GM12878 (cell line): ENCODE data around the gene MPEG1. TPM values are rescaled to one million over a fixed set of nuclear protein-coding genes. Genes with fewer than 3 reads are reported as not detected.

Experiments
- ATAC-seq: fragments of 200-7000 bp; cut with Tn5 transposase; 3 replicates; pipeline ENCODE4 v1.9.1; 2020; ENCODE audit warnings: mild to moderate bottlenecking, moderate library complexity
- BruUV-seq: library from RNA; stranded (reverse); fragments of 400-500 nt; replicated peaks from 2 replicates; lab custom pipeline; 2021; lab: Mats Ljungman, UMichigan
- CTCF ChIA-PET: fragments of 300-600 bp; sonication (Branson Sonifier 250); formaldehyde crosslinking; extraction: SDS; loops from one replicate; lab custom pipeline; 2021; ENCODE audit warnings: inconsistent platforms; lab: Yijun Ruan, JAX
- POLR2A ChIA-PET: fragments of 350-600 bp; formaldehyde crosslinking; extraction: SDS; loops from one replicate; lab custom pipeline; 2021; ENCODE audit warnings: inconsistent platforms; lab: Charles Lee
- RAD21 ChIA-PET: fragments of 300-600 bp; sonication (Branson Sonifier 250); formaldehyde crosslinking; loops from one replicate; lab custom pipeline; 2023; ENCODE audit warnings: antibody characterized with exemption; ENCODE audit not compliant: unreplicated experiment; lab: Charles Lee
- SMC1A ChIA-PET: fragments of 300-600 bp; sonication (Branson Sonifier 250); formaldehyde crosslinking; loops from one replicate; lab custom pipeline; 2023; ENCODE audit not compliant: unreplicated experiment, uncharacterized antibody; lab: Charles Lee
- DNase-seq: peaks from one replicate; pipeline ENCODE4 v3.0.0-alpha.2; 2011; ENCODE audit warnings: low read depth, low spot score
- FAIRE-seq: peaks from 3 replicates; lab custom pipeline; 2011; peaks lifted over from hg19 to GRCh38; lab: Jason Lieb, UNC
- H2AFZ ChIP-seq: 2 replicates; pipeline ENCODE4 v1.6.0; 2011; ENCODE audit warnings: low read depth, low read length, control low read depth; ENCODE audit not compliant: control insufficient read depth
- H3K27ac ChIP-seq: 2 replicates; pipeline ENCODE4 v1.5.1; 2011; ENCODE audit warnings: control low read depth; ENCODE audit not compliant: control insufficient read depth, insufficient read depth
- H3K27me3 ChIP-seq, 2 experiments: replicated peaks in 1 of 2; 2 replicates each; pipeline versions ENCODE4 v1.6.0 to v1.6.1; 2011; ENCODE audit warnings: low read length in 1 of 2; ENCODE audit not compliant: control insufficient read depth in 2 of 2, insufficient read depth in 2 of 2
- H3K36me3 ChIP-seq, 2 experiments: 2 replicates each; pipeline ENCODE4 v1.5.1; 2011; ENCODE audit warnings: low read length in 1 of 2; ENCODE audit not compliant: control insufficient read depth in 2 of 2, insufficient read depth in 2 of 2
- H3K4me1 ChIP-seq: 2 replicates; pipeline ENCODE4 v1.6.1; 2011; ENCODE audit warnings: mild to moderate bottlenecking, low read length, moderate library complexity, mixed read lengths; ENCODE audit not compliant: control insufficient read depth, insufficient read depth
- H3K4me2 ChIP-seq: 2 replicates; pipeline ENCODE4 v1.6.0; 2011; ENCODE audit warnings: control low read depth; ENCODE audit not compliant: control insufficient read depth, insufficient read depth
- H3K4me3 ChIP-seq: fragments of 200-600 bp; sonication (generic); 2 replicates; pipeline ENCODE4 v1.5.1; 2016
- H3K79me2 ChIP-seq: 2 replicates; pipeline ENCODE4 v1.6.0; 2011; ENCODE audit warnings: low read length; ENCODE audit not compliant: control insufficient read depth, insufficient read depth
- H3K9ac ChIP-seq: 2 replicates; pipeline ENCODE4 v1.8.0; 2011; ENCODE audit warnings: low read length, control low read depth, mixed read lengths; ENCODE audit not compliant: control insufficient read depth, insufficient read depth
- H3K9me3 ChIP-seq: replicated peaks from 3 replicates; pipeline ENCODE4 v1.5.1; 2011; ENCODE audit warnings: mild to moderate bottlenecking, low read length; ENCODE audit not compliant: control insufficient read depth, insufficient read depth
- H4K20me1 ChIP-seq: 2 replicates; pipeline ENCODE4 v1.6.0; 2011; ENCODE audit not compliant: control insufficient read depth, insufficient read depth
- CTCF ChIP-seq, 3 experiments: IDR thresholded peaks in 2 of 3; conservative IDR thresholded peaks in 1 of 3; 2 replicates each; pipeline ENCODE4 v1.5.1; 2011; ENCODE audit warnings: low read depth in 3 of 3, low read length in 3 of 3, mild to moderate bottlenecking in 3 of 3, control low read depth in 2 of 3, moderate library complexity in 2 of 3, inconsistent platforms in 1 of 3, mixed read lengths in 1 of 3; ENCODE audit not compliant: control insufficient read depth in 2 of 3, insufficient read depth in 1 of 3; ENCODE audit errors: extremely low read depth in 1 of 3
- SPI1 ChIP-seq: IDR thresholded peaks from 2 replicates; pipeline ENCODE4 v1.6.1; 2011; ENCODE audit warnings: low read depth, mild to moderate bottlenecking, low read length, moderate library complexity, borderline replicate concordance; ENCODE audit not compliant: insufficient read depth
- ZBED1 ChIP-seq: IDR thresholded peaks from 2 replicates; pipeline ENCODE4 v1.6.1; 2016; ENCODE audit warnings: borderline replicate concordance
- WGBS: methylation state at CpG from one replicate; pipeline ENCODE4 v1.1.6; 2016; ENCODE audit warnings: low lambda C conversion rate; ENCODE audit not compliant: insufficient replicate concordance, insufficient coverage; ENCODE audit errors: missing lambda C conversion rate; 5-methylcytosine and 5-hydroxymethylcytosine counted together
- in situ Hi-C: fragments of 300-500 bp; cut with MboI; formaldehyde crosslinking; loops from 9 replicates; pipeline ENCODE4 v1.14.3; 2018; ENCODE audit warnings: mixed read lengths
- intact Hi-C: fragments of 100-400 bp; cut with micrococcal nuclease; formaldehyde crosslinking; loops from one replicate; pipeline ENCODE4 v1.14.2; 2022; ENCODE audit not compliant: unreplicated experiment
- polyA plus RNA-seq, 11 experiments: library from polyadenylated mRNA; depleted of rRNA in 4 of 11; unstranded in 6 of 11; stranded (reverse) in 5 of 11; fragments of >200 nt; fragmentation: Nextera tagmentation in 4 of 11; fragmentation: Illumina TruSeq in 1 of 11; extraction: Ambion mirVana in 4 of 11; extraction: Trizol in 1 of 11; gene quantifications; 1 replicate in 1 of 11; 2 replicates in 10 of 11; pipeline versions ENCODE4 v1.2.1 to v1.2.3, GENCODE V29; 2011 to 2016; ENCODE audit warnings: inconsistent platforms in 2 of 11, missing spikeins in 2 of 11, low read depth in 1 of 11
- total RNA-seq, 4 experiments: library from RNA; depleted of rRNA in 3 of 4; stranded (reverse); fragments of >200 nt in 3 of 4; fragmentation: Illumina TruSeq in 1 of 4; extraction: Trizol in 1 of 4; gene quantifications; 2 replicates each; pipeline versions ENCODE4 v1.2.1 to v1.2.3, GENCODE V29; 2013 to 2021

Gene MPEG1
- total and polyA plus RNA-seq, 10 of the 15 experiments (the other 5 are each of a cell fraction or from before 2014, with no cell fraction given) = 1.3 to 15.6 (median 11.7) TPM; not detected in 1

- SMC1A ChIA-PET = interaction anchor here (1.0 to 4.0 kb wide), 9 partner anchors 10 to 70 kb away, joined by 3 to 34 read pairs (median 3); partner anchors contain the start of genes DTX4 and MPEG1
- Histone ChIP-seq H3K9ac (no peak overlapping the region), H3K36me3 (no peaks in the 10 kb centered on the region), H3K4me1 (peaks cover 67% of the 10 kb centered on the region), H4K20me1 (no peaks in the 10 kb centered on the region), H3K4me2 (no peak overlapping the region), H3K4me3 (no peak overlapping the region), H2AFZ (no peak overlapping the region; the same call in 1 of the 2 replicates), H3K27ac (no peak overlapping the region), H3K9me3 (no peaks in the 10 kb centered on the region), H3K27me3 (no peaks in the 10 kb centered on the region), H3K79me2 (no peaks in the 10 kb centered on the region)
- CTCF ChIA-PET = interaction anchor here (0.8 to 7.9 kb wide), 10 partner anchors 8 to 79 kb away, joined by 3 to 43 read pairs (median 5); partner anchors contain the start of genes DTX4, FAM111A and MPEG1
- intact Hi-C loops (no loop called here), in situ Hi-C loops (no loop called here)
- RAD21 ChIA-PET = interaction anchor here (1.9 to 2.8 kb wide), 3 partner anchors 9 to 65 kb away, joined by 4 to 14 read pairs (median 12); partner anchors contain the start of genes DTX4 and MPEG1
- DNase-seq = no peak
- no TSS peak for BruUV-seq
- WGBS = 72% methylated on average over 4 of the region's 4 CpGs
- no peak for TF ChIP-seq ZBED1
- TF ChIP-seq SPI1 = no peak
- peak in 2 of 3 experiments; percentile 1 to 2; a peak in 1 of 6 replicates for TF ChIP-seq CTCF (IDR thresholded peaks at IDR 0.05 in 2 of 3, conservative IDR thresholded peaks at IDR 0.05 in 1 of 3; ENCODE audit: control insufficient read depth in 2 of 3, extremely low read depth in 1 of 3, insufficient read depth in 1 of 3, low read depth in 3 of 3, low read length in 3 of 3)
- ATAC-seq = no peak
- no peak for FAIRE-seq
- POLR2A ChIA-PET = interaction anchor here (0.6 kb wide), 1 partner anchor 1289 kb away, joined by 3 read pairs; no protein-coding TSS in a partner anchor
Measured at GRCh38 chr11:59221441-59221840, 8.7 kb upstream of the MPEG1 start.
